Left ventricle myocardium superior (tissue), 1 donor: ENCODE results near the gene ANK2. TPM values are rescaled to one million over a fixed set of nuclear protein-coding genes. Genes with fewer than 3 reads are reported as not detected.

Experiments used
- ATAC-seq: fragments of 200-7000 bp; cut with Tn5 transposase; one replicate; pipeline ENCODE4 v1.9.1; 2020; ENCODE audit warnings: mild to moderate bottlenecking, moderate library complexity
- DNase-seq: peaks from one replicate; pipeline ENCODE4 v3.0.0-alpha.2; 2020
- intact Hi-C: fragments of 100-400 bp; cut with micrococcal nuclease; formaldehyde crosslinking; loops from one replicate; pipeline ENCODE4 v1.11.0; 2022
- total RNA-seq: library from RNA; stranded (reverse); fragmentation: NEBNext Ultra II Directional; extraction: Animal tissue kit (Norgen Biotek cat#: 25700); gene quantifications from one replicate; pipeline ENCODE4 v1.2.1, GENCODE V29; 2021
- donor health status: DM: no; HTN: yes; CAD: no; lungs with severe emphysema.

Gene ANK2
- total RNA-seq, 1 donor from 2014 or later = 350 TPM

GRCh38 chr4:113141901-113142346 lies 92.5 kb downstream of the ANK2 start:
- ATAC-seq (no peak), DNase-seq (no peak)
- intact Hi-C loops = no loop called here

- intact Hi-C loops = no loop called here
- no peak for ATAC-seq
- no peak for DNase-seq
Observed at GRCh38 chr4:113142351-113142750, 92.9 kb downstream of the ANK2 start.

GRCh38 chr4:113144091-113144490 lies 94.6 kb downstream of the ANK2 start:
- no peak for DNase-seq
- intact Hi-C loops = no loop called here
- ATAC-seq = no peak

GRCh38 chr4:113145147-113145518 lies 95.7 kb downstream of the ANK2 start:
- intact Hi-C loops = no loop called here
- ATAC-seq = no peak
- no peak for DNase-seq

- ATAC-seq (peak; percentile 85), DNase-seq (peak; percentile 38)
- intact Hi-C loops = no loop called here
Observed at GRCh38 chr4:113145519-113146291, 96.3 kb downstream of the ANK2 start.

- intact Hi-C loops = no loop called here
- DNase-seq = no peak
- peak; percentile 72 for ATAC-seq
Observed at GRCh38 chr4:113146876-113147358, 97.5 kb downstream of the ANK2 start.

- ATAC-seq (no peak), DNase-seq (no peak)
- intact Hi-C loops = no loop called here
Observed at GRCh38 chr4:113147498-113148111, 98.2 kb downstream of the ANK2 start.

GRCh38 chr4:113148925-113149324 lies 99.5 kb downstream of the ANK2 start:
- intact Hi-C loops = no loop called here
- ATAC-seq = no peak

GRCh38 chr4:113153529-113154101 lies 104.2 kb downstream of the ANK2 start:
- no peak for DNase-seq
- ATAC-seq = no peak
- intact Hi-C loops = no loop called here

More at GRCh38 chr4:113148925-113149324, 99.5 kb downstream of the ANK2 start:
- DNase-seq = no peak

- ATAC-seq = peak; percentile 22
- no peak for DNase-seq
- intact Hi-C loops = no loop called here
Observed at GRCh38 chr4:113154281-113154680, 104.8 kb downstream of the ANK2 start.

GRCh38 chr4:113157086-113157857 lies 107.8 kb downstream of the ANK2 start:
- ATAC-seq (no peak), DNase-seq (no peak)

GRCh38 chr4:113159942-113160545 lies 110.6 kb downstream of the ANK2 start:
- DNase-seq = no peak
- no peak for ATAC-seq
- intact Hi-C loops = no loop called here

More at GRCh38 chr4:113157086-113157857, 107.8 kb downstream of the ANK2 start:
- intact Hi-C loops = no loop called here

GRCh38 chr4:113160548-113160947 lies 111.1 kb downstream of the ANK2 start:
- intact Hi-C loops = no loop called here
- DNase-seq = no peak
- ATAC-seq = no peak

GRCh38 chr4:113162089-113162488 lies 112.6 kb downstream of the ANK2 start:
- ATAC-seq (peak; percentile 28), DNase-seq (no peak)
- intact Hi-C loops = no loop called here

- ATAC-seq (no peak), DNase-seq (no peak)
- intact Hi-C loops = no loop called here
Observed at GRCh38 chr4:113169368-113169767, 119.9 kb downstream of the ANK2 start.

- intact Hi-C loops = no loop called here
- DNase-seq = no peak
- peak; percentile 57 for ATAC-seq
Observed at GRCh38 chr4:113170115-113170804, 120.8 kb downstream of the ANK2 start.

- ATAC-seq = peak; percentile 53
- intact Hi-C loops = no loop called here
- no peak for DNase-seq
Observed at GRCh38 chr4:113170805-113171468, 121.5 kb downstream of the ANK2 start.

- no peak for ATAC-seq
- intact Hi-C loops = no loop called here
- no peak for DNase-seq
Observed at GRCh38 chr4:113173126-113173792, 123.8 kb downstream of the ANK2 start.
